ENCODE measurements around the gene CNDP1.
"Not testable (repeated sequence)": the region's sequence is repeated elsewhere in the genome, so short reads cannot be mapped to it uniquely, and the experiment has no call there.

Gene CNDP1

DNA sequence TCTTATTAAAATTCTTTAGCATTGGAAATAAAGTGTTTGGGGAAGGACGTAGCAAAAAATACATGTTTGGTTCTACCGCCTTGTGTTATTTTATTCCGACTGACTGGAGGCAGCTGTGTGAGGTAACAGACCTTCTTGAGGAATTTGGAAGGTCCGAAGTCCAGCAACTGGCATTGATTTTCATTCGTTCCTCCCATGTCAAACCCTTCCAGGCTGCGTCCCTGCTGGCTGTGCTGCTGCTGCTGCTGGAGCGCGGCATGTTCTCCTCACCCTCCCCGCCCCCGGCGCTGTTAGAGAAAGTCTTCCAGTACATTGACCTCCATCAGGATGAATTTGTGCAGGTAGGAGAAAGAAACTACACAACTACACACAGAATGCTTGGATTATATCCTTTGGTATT, 21.8 kb downstream of the CNDP1 start:
- no peak overlapping the region for H3K4me3 ChIP-seq (ENCODE audit: low read length)
- TF ChIP-seq ZNF274 (IDR thresholded peaks at IDR 0.05; ENCODE audit: low read depth, low read length), result no peak

DNA sequence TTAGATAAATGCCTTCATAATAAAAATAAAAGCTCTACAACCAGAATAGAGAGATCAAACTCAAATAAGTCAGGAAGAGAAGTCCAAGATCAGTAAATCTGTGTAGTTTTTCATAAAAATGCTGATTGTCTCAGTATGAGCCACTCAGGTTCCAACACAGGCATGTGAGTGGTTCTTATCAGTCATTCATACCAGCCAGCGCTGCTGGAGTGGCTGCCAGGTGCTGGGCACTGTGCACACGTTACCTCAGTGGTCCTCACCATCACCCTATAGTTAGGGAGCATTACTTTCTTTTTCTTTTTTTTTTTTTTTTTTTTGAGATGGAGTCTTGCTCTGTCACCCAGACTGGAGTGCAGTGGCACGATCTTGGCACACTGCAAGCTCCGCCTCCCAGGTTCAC, 23.8 kb downstream of the CNDP1 start:
- no peak overlapping the region for H3K4me3 ChIP-seq (ENCODE audit: low read length)
- no peak for TF ChIP-seq ZNF274 (IDR thresholded peaks at IDR 0.05; ENCODE audit: low read depth, low read length)

- H3K4me3 ChIP-seq (ENCODE audit: low read length), result no peak overlapping the region
- TF ChIP-seq ZNF274 (IDR thresholded peaks at IDR 0.05; ENCODE audit: low read depth, low read length), result no peak
Measured at GRCh38 chr18:74562131-74562730, 27.9 kb downstream of the CNDP1 start.

DNA sequence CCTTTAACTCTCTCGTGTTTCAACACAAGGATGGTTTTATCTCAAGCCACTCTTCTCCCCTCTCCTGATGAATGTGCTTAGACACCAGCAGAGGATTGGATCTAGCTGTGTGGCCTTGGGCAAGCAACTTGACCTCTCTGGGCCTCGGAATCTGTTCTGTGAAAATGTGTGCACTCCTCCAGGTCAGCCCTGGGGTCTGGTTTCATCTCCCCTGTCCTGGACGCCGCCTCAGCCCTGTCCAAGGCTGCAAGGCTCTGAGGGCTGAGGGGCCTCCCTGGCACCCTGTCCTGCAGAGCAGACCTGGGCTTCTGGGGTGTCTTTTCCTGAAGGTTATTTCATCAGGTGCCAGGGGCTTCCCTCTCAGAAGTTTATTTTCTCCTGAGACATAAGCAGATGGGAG, 28.5 kb downstream of the CNDP1 start:
- H3K4me3 ChIP-seq (ENCODE audit: low read length), result no peak overlapping the region
- no peak for TF ChIP-seq ZNF274 (IDR thresholded peaks at IDR 0.05; ENCODE audit: low read depth, low read length)

- no peak for TF ChIP-seq ZNF274 (IDR thresholded peaks at IDR 0.05; ENCODE audit: low read depth, low read length)
- H3K4me3 ChIP-seq (ENCODE audit: low read length), result no peak overlapping the region
Measured at GRCh38 chr18:74563999-74564398, 29.7 kb downstream of the CNDP1 start.

GRCh38 chr18:74565164-74565563, 30.9 kb downstream of the CNDP1 start:
- not testable (repeated sequence) for H3K4me3 ChIP-seq (ENCODE audit: low read length)

- H3K4me3 ChIP-seq (ENCODE audit: low read length), result not testable (repeated sequence)
Measured at GRCh38 chr18:74565993-74566392, 31.7 kb downstream of the CNDP1 start.

GRCh38 chr18:74567822-74568221, 33.5 kb downstream of the CNDP1 start:
- no peak overlapping the region for H3K4me3 ChIP-seq (ENCODE audit: low read length)
- TF ChIP-seq ZNF274 (IDR thresholded peaks at IDR 0.05; ENCODE audit: low read depth, low read length), result no peak

DNA sequence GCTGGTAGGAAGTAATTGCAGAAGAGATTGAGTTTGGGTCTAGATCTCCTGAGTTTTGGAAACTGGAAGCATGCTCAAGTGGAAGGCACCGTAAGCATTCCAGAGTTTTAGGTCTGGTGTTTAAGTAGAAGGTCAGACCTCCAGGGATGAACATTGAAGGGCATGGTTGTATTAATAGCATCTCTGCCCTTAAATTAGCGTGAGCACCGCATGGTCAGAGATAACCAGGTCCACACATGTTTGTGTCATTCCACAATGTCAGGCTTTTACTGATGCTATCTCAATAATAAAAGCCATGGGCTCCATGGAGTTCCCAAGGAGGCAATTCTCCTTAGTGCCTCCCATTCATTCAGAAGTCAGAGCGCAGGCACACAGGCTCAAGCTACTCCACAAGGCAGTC, 35.1 kb downstream of the CNDP1 start:
- H3K4me3 ChIP-seq (ENCODE audit: low read length), result no peak overlapping the region
- TF ChIP-seq ZNF274 (IDR thresholded peaks at IDR 0.05; ENCODE audit: low read depth, low read length), result no peak

- H3K4me3 ChIP-seq (ENCODE audit: low read length), result no peak overlapping the region
- TF ChIP-seq ZNF274 (IDR thresholded peaks at IDR 0.05; ENCODE audit: low read depth, low read length), result no peak
Measured at GRCh38 chr18:74570266-74570665, 36.0 kb downstream of the CNDP1 start.

DNA sequence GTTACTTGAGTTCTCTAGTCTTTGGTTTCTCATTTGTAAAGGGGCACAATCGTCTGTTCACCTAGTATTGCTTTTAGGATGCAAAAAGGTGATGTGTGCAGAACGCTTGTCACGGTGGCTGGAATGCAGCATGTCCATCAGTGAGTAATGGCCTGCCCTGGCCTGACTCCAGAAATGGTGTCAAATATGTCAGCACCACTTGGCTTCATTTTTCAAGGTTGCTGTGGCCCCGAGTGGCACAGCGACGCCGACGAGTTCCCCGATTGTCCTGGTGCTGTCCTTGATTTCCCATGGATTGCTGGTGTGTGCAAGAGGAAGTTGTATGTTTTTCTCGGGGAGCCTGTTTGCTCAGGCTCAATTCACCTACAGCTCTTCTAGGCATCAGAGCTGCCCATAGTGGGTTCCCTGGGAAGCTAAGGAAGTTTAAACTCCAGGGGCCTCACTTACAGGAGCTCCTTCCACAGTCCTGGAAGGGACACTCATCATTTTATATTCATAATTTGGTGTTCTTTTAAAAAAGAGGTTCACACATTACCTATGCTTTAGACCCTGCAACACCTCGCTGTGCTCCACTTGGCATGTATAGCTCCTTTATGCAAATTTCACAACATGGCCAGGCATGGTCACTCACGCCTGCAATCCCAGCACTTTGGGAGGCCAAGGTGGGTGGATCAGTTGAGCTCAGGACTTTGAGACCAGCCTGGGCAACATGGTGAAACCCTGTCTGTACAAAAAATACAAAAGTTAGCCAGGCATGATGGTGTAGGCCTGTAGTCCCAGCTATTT, 37.8 kb downstream of the CNDP1 start:
- no peak for TF ChIP-seq ZNF274 (IDR thresholded peaks at IDR 0.05; ENCODE audit: low read depth, low read length)

DNA sequence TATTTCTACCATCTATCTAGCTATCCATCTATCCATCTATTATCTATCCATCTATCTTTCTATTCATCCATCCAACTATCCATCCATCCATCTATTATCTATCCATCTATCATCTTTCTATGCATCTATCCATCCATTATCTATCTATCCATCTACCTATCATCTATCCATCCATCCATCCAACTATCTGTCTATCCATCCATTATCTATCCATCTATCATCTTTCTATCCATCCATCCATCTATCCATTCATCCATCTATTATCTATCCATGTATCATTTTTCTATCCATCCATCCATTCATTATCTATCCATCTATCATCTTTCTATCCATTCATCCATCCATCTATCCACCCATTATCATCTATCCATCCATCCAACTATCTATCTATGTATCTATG, 38.8 kb downstream of the CNDP1 start:
- no peak for TF ChIP-seq ZNF274 (IDR thresholded peaks at IDR 0.05; ENCODE audit: low read depth, low read length)
- no peak overlapping the region for H3K4me3 ChIP-seq (ENCODE audit: low read length)

More for the DNA sequence above, 37.8 kb downstream of the CNDP1 start:
- no peak overlapping the region for H3K4me3 ChIP-seq (ENCODE audit: low read length)

DNA sequence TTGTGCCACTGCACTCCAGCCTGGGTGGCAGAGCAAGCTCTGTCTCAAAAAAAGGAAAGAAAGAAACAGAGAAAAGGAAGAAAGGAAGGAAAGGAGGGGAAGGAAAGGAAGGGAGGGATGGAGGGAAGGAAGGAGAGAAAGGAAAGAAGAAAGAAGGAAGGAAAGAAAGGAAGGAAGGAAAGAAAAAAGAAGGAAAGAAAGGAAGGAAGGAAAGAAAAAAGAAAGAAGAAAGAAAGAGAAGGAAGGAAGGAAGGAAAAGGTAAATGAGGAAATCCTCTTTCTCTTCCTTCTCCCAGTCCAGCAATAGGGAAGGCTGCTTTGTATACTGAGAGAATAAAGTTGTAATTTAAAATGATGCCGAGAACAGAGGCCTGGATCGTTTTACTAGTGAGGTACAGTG, 40.6 kb downstream of the CNDP1 start:
- no peak overlapping the region for H3K4me3 ChIP-seq (ENCODE audit: low read length)
- TF ChIP-seq ZNF274 (IDR thresholded peaks at IDR 0.05; ENCODE audit: low read depth, low read length), result no peak

DNA sequence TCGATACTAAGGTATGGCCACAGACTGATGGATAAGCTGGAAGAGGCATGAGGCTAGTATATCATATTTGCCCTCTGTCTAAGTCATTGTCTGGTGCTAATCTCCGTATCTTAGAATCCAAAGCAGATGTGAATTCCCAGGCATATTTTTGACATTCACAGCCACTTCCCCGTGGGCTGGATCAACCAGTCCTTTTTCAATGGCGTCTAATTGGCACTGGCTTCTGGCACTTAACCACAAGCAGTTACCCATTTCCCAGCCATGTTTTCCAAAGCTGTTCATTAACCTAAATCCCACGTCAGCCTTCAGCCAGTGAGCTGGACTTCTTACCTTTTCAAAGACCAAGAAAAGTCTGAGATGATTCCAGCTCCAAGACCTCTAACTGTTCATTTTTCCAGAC, 42.7 kb downstream of the CNDP1 start:
- TF ChIP-seq ZNF274 (IDR thresholded peaks at IDR 0.05; ENCODE audit: low read depth, low read length), result no peak
- H3K4me3 ChIP-seq (ENCODE audit: low read length), result no peak overlapping the region

DNA sequence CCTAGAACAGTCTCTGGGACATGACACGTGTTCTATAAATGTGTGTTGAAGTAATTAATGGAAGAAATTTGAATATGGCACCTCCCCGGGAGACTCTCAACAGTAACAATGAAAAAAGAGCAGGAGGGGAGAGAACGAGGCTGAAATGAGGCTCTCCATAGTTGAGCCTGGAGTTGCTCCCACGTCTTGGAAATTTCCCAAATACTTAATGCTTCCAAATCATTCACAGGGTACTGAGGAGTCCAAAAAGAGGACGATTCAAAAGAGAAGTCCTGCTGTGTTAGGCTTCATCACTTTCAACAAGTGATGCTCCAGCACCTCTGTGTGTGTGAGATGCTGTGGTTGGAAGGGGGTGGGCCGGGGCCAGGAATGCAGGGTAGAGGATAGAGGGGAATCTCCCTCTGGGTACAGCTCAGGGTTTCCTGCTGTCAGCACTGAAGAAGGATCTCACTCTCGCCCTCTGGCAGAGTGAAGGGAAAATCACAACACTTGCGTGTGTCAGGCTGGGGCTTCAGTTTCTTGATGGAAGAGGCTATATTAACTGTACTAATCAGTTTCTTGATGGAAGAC, 45.3 kb downstream of the CNDP1 start:
- TF ChIP-seq ZNF274 (IDR thresholded peaks at IDR 0.05; ENCODE audit: low read depth, low read length), result no peak
- H3K4me3 ChIP-seq (ENCODE audit: low read length), result no peak overlapping the region

All from GM08714 (cell line).